Thyroid gland (tissue), 4 donors: ENCODE data around the gene UBE2V1.

Experiments used
- POLR2A ChIP-seq, 2 donors: fragments of 450-650 bp; IDR thresholded peaks; one replicate each; pipeline ENCODE4 v1.6.1; 2017; ENCODE audit warnings: antibody characterized with exemption in 2 of 2, mild to moderate bottlenecking in 2 of 2, moderate library complexity in 1 of 2
- TF ChIP-seq, protein P1 (sequence below), 6 experiments: fragments of 200-600 bp in 3 of 6; fragments of 450-650 bp in 3 of 6; sonication (generic) in 3 of 6; IDR thresholded peaks; one replicate each; pipeline ENCODE4 v1.5.1; 2016 to 2019; ENCODE audit warnings: antibody characterized with exemption in 6 of 6, mild to moderate bottlenecking in 2 of 6, inconsistent platforms in 1 of 6, moderate library complexity in 1 of 6

- TF ChIP-seq, protein P1, sequence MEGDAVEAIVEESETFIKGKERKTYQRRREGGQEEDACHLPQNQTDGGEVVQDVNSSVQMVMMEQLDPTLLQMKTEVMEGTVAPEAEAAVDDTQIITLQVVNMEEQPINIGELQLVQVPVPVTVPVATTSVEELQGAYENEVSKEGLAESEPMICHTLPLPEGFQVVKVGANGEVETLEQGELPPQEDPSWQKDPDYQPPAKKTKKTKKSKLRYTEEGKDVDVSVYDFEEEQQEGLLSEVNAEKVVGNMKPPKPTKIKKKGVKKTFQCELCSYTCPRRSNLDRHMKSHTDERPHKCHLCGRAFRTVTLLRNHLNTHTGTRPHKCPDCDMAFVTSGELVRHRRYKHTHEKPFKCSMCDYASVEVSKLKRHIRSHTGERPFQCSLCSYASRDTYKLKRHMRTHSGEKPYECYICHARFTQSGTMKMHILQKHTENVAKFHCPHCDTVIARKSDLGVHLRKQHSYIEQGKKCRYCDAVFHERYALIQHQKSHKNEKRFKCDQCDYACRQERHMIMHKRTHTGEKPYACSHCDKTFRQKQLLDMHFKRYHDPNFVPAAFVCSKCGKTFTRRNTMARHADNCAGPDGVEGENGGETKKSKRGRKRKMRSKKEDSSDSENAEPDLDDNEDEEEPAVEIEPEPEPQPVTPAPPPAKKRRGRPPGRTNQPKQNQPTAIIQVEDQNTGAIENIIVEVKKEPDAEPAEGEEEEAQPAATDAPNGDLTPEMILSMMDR (IDR thresholded peaks at IDR 0.05) = no peak
- TF ChIP-seq POLR2A (IDR thresholded peaks at IDR 0.05) = no peak
Measured at GRCh38 chr20:50054626-50055511, 58.1 kb downstream of the UBE2V1 start.
